Breast epithelium (tissue), 4 donors: ENCODE data around the gene COX14. TPM values are rescaled to one million over a fixed set of nuclear protein-coding genes. Genes with fewer than 3 reads are reported as not detected.
A peak's percentile ranks its signal among the peaks of the same experiment; 100 is the strongest.

Experiments used
- DNase-seq, 2 donors: peaks; one replicate each; pipeline ENCODE4 v3.0.0-alpha.2; 2019; ENCODE audit warnings: low spot score in 2 of 2
- H3K27ac ChIP-seq, 2 donors: fragments of 200-600 bp; sonication (generic) in 1 of 2; one replicate each; pipeline ENCODE4 v1.5.1; 2016 to 2019; ENCODE audit warnings: mild to moderate bottlenecking in 1 of 2
- H3K27me3 ChIP-seq, 2 donors: fragments of 200-600 bp; sonication (generic) in 1 of 2; one replicate each; pipeline versions ENCODE4 v1.5.1 to v1.6.0; 2017 to 2019; ENCODE audit warnings: control low read depth in 1 of 2, mild to moderate bottlenecking in 1 of 2
- H3K36me3 ChIP-seq: fragments of 200-600 bp; one replicate; pipeline ENCODE4 v1.5.1; 2019
- H3K4me1 ChIP-seq, 2 donors: fragments of 200-600 bp; sonication (generic); one replicate each; pipeline ENCODE4 v1.5.1; 2016 to 2019; ENCODE audit warnings: control low read depth in 1 of 2
- H3K4me3 ChIP-seq, 3 donors: fragments of 200-600 bp; sonication (generic); 1 replicate in 2 of 3; 2 replicates in 1 of 3; pipeline ENCODE4 v1.5.1; 2016 to 2019; ENCODE audit warnings: mild to moderate bottlenecking in 3 of 3, moderate library complexity in 2 of 3
- H3K9me3 ChIP-seq, 2 donors: fragments of 200-600 bp; sonication (generic) in 1 of 2; one replicate each; pipeline ENCODE4 v1.5.1; 2016 to 2019; ENCODE audit warnings: control low read depth in 1 of 2
- CTCF ChIP-seq, 3 donors: fragments of 450-650 bp; IDR thresholded peaks; one replicate each; pipeline ENCODE4 v1.5.1; 2016 to 2017; ENCODE audit warnings: antibody characterized with exemption in 3 of 3, mild to moderate bottlenecking in 3 of 3, moderate library complexity in 3 of 3
- POLR2A ChIP-seq: fragments of 450-650 bp; IDR thresholded peaks from one replicate; pipeline ENCODE4 v1.6.1; 2016; ENCODE audit warnings: antibody characterized with exemption, mild to moderate bottlenecking, moderate library complexity
- POLR2AphosphoS5 ChIP-seq, 3 donors: sonication (generic); formaldehyde crosslinking; IDR thresholded peaks; one replicate each; pipeline ENCODE4 v1.6.1; 2017; ENCODE audit warnings: antibody characterized with exemption in 3 of 3
- intact Hi-C: fragments of 100-400 bp; cut with DNase I; formaldehyde crosslinking; loops from one replicate; pipeline ENCODE4 v1.15.1; 2023; ENCODE audit warnings: low total_unique reads
- total RNA-seq, 3 donors: library from RNA; depleted of rRNA; stranded (reverse); fragments of >200 nt; gene quantifications; one replicate each; pipeline ENCODE4 v1.1.0, GENCODE V29; 2016

COX14 gene
- total RNA-seq: 100 to 1,000 TPM in 1 of 3 donors, 10 to 100 TPM in 2; 66.7 to 139 (median 95.4) TPM

- intact Hi-C loops: no loop called here
- Histone ChIP-seq H3K27me3 (no peaks in the 10 kb centered on the region), H3K36me3 (no peaks in the 10 kb centered on the region), H3K4me3 (peak within 1 kb of the TSS; percentile 89 to 96 (median 91)), H3K4me1 (peaks cover 7 to 12% of the 10 kb centered on the region in 2 donors), H3K9me3 (no peaks in the 10 kb centered on the region), H3K27ac (peak within 1 kb of the TSS; percentile 96 to 99)
- TF ChIP-seq POLR2AphosphoS5 (IDR thresholded peaks at IDR 0.05): peak; percentile 95 to 98 (median 96)
- TF ChIP-seq CTCF (IDR thresholded peaks at IDR 0.05): peak in 2 of 3 donors; percentile 85 to 89
- TF ChIP-seq POLR2A: peak; percentile 91
- peak; percentile 99 for DNase-seq
Measured at GRCh38 chr12:50111693-50112455, at the start of gene COX14. COX14 (plus strand) TSS chr12:50112236; CDS start chr12:50120044, 7,808 bp downstream.

- TF ChIP-seq POLR2A (no peak), POLR2AphosphoS5 (IDR thresholded peaks at IDR 0.05) (no peak), CTCF (IDR thresholded peaks at IDR 0.05) (no peak)
Measured at GRCh38 chr12:50062728-50063460, 49.1 kb upstream of the COX14 start.

GRCh38 chr12:50065726-50066310 lies 46.2 kb upstream of the COX14 start:
- DNase-seq: no peak
- H3K9me3 ChIP-seq: no peaks in the 10 kb centered on the region
- intact Hi-C loops: no loop called here
- H3K27ac ChIP-seq: no peak overlapping the region
- no peaks in the 10 kb centered on the region for H3K27me3 ChIP-seq
- TF ChIP-seq CTCF (IDR thresholded peaks at IDR 0.05) (no peak), POLR2AphosphoS5 (IDR thresholded peaks at IDR 0.05) (no peak), POLR2A (no peak)
- H3K4me3 ChIP-seq: no peak overlapping the region
- no peaks in the 10 kb centered on the region for H3K4me1 ChIP-seq
- H3K36me3 ChIP-seq: no peaks in the 10 kb centered on the region

More at GRCh38 chr12:50062728-50063460, 49.1 kb upstream of the COX14 start:
- Histone ChIP-seq H3K9me3 (no peaks in the 10 kb centered on the region), H3K4me3 (no peak overlapping the region), H3K36me3 (no peaks in the 10 kb centered on the region), H3K27ac (no peak overlapping the region), H3K4me1 (peaks cover 0 to 3% of the 10 kb centered on the region in 2 donors), H3K27me3 (no peaks in the 10 kb centered on the region)
- no peak for DNase-seq
- intact Hi-C loops: no loop called here

GRCh38 chr12:50066402-50066801 lies 45.6 kb upstream of the COX14 start:
- no peak for TF ChIP-seq POLR2AphosphoS5 (IDR thresholded peaks at IDR 0.05)
- Histone ChIP-seq H3K4me1 (no peaks in the 10 kb centered on the region), H3K9me3 (no peaks in the 10 kb centered on the region), H3K27me3 (no peaks in the 10 kb centered on the region), H3K27ac (no peak overlapping the region), H3K36me3 (no peaks in the 10 kb centered on the region), H3K4me3 (no peak overlapping the region)
- intact Hi-C loops: no loop called here
- no peak for DNase-seq

- intact Hi-C loops: no loop called here
- Histone ChIP-seq H3K4me1 (no peaks in the 10 kb centered on the region), H3K9me3 (no peaks in the 10 kb centered on the region), H3K27ac (no peak overlapping the region), H3K36me3 (no peaks in the 10 kb centered on the region), H3K27me3 (no peaks in the 10 kb centered on the region), H3K4me3 (no peak overlapping the region)
- DNase-seq: no peak
- TF ChIP-seq POLR2A: no peak
- no peak for TF ChIP-seq POLR2AphosphoS5 (IDR thresholded peaks at IDR 0.05)
- TF ChIP-seq CTCF (IDR thresholded peaks at IDR 0.05): no peak
Measured at GRCh38 chr12:50069069-50069468, 43.0 kb upstream of the COX14 start.
